Measurements from ENCODE around the gene WDR27.

- TF ChIP-seq, protein P1, sequence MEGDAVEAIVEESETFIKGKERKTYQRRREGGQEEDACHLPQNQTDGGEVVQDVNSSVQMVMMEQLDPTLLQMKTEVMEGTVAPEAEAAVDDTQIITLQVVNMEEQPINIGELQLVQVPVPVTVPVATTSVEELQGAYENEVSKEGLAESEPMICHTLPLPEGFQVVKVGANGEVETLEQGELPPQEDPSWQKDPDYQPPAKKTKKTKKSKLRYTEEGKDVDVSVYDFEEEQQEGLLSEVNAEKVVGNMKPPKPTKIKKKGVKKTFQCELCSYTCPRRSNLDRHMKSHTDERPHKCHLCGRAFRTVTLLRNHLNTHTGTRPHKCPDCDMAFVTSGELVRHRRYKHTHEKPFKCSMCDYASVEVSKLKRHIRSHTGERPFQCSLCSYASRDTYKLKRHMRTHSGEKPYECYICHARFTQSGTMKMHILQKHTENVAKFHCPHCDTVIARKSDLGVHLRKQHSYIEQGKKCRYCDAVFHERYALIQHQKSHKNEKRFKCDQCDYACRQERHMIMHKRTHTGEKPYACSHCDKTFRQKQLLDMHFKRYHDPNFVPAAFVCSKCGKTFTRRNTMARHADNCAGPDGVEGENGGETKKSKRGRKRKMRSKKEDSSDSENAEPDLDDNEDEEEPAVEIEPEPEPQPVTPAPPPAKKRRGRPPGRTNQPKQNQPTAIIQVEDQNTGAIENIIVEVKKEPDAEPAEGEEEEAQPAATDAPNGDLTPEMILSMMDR (IDR thresholded peaks at IDR 0.05) = no peak
- no peak for TF ChIP-seq POLR2A (IDR thresholded peaks at IDR 0.05)
Measured at GRCh38 chr6:169719117-169719516, 17.3 kb upstream of the WDR27 start.

Measured in esophagus squamous epithelium (tissue), 4 donors.